HG03135 (cell line): ENCODE data around the gene C19orf85.
"Not testable (repeated sequence)": the region's sequence is repeated elsewhere in the genome, so short reads cannot be mapped to it uniquely, and the experiment has no call there.

Experiments used
- ATAC-seq: cut with Tn5 transposase; IDR thresholded peaks from one replicate; pipeline ENCODE4 v1.9.1; 2021; ENCODE audit warnings: mild to moderate bottlenecking, moderate library complexity; ENCODE audit not compliant: unreplicated experiment

The C19orf85 gene

GRCh38 chr19:55464662-55465054 lies at the start of gene C19orf85:
Gene C19orf85, minus strand, starts transcription at chr19:55464751. Its CDS starts 197 bp downstream, at chr19:55464554.
- ATAC-seq, result no peak

- no peak for ATAC-seq
These were observed 43.6 kb upstream of the C19orf85 start for GRCh38 chr19:55508120-55508519.

- no peak for ATAC-seq
These were observed 40.4 kb upstream of the C19orf85 start for GRCh38 chr19:55504981-55505380.

- no peak for ATAC-seq
These were observed 39.7 kb upstream of the C19orf85 start for GRCh38 chr19:55504252-55504603.

- peak; percentile 90 for ATAC-seq
These were observed 39.1 kb upstream of the C19orf85 start for GRCh38 chr19:55503502-55504251.

DNA sequence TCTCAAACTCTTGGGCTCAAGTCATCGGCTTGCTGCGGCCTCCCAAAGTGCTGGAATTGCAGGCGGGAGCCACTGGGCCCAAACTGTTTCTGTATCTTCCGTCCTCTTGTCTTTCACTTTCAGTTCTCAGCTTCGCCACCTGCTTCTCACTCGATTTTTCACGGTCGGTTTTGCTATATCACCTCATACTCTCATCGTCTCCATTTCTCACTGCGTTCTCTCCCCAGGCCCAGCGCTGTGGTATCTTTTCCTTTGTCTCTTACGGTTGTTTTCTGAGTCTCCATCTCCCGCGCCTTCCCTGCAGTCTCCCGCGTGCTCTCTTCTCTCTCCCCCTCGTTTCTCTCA lies 38.6 kb upstream of the C19orf85 start:
- no peak for ATAC-seq

GRCh38 chr19:55502197-55502952 lies 37.8 kb upstream of the C19orf85 start:
- ATAC-seq, result no peak

- no peak for ATAC-seq
These were observed 35.9 kb upstream of the C19orf85 start for GRCh38 chr19:55500368-55500952.

GRCh38 chr19:55498246-55498840 lies 33.8 kb upstream of the C19orf85 start:
- ATAC-seq, result no peak

DNA sequence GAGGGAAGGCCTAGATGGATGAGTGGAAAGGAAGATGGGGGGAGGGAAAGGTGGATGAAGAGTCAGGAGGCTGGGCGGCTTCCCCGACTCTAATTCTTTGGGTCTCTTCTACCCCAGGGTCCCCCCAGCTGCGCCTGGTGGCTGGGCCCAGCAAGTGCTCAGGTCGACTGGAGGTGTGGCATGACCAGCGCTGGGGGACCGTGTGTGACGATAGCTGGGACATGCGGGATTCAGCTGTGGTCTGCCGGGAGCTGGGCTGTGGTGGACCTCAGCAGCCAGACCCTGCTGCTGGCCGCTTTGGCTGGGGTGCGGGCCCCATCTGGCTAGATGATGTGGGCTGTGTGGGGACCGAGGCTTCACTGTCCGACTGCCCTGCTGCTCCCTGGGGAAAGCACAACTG lies 33.2 kb upstream of the C19orf85 start:
- no peak for ATAC-seq

- not testable (repeated sequence) for ATAC-seq
These were observed 32.3 kb upstream of the C19orf85 start for GRCh38 chr19:55496820-55497219.

DNA sequence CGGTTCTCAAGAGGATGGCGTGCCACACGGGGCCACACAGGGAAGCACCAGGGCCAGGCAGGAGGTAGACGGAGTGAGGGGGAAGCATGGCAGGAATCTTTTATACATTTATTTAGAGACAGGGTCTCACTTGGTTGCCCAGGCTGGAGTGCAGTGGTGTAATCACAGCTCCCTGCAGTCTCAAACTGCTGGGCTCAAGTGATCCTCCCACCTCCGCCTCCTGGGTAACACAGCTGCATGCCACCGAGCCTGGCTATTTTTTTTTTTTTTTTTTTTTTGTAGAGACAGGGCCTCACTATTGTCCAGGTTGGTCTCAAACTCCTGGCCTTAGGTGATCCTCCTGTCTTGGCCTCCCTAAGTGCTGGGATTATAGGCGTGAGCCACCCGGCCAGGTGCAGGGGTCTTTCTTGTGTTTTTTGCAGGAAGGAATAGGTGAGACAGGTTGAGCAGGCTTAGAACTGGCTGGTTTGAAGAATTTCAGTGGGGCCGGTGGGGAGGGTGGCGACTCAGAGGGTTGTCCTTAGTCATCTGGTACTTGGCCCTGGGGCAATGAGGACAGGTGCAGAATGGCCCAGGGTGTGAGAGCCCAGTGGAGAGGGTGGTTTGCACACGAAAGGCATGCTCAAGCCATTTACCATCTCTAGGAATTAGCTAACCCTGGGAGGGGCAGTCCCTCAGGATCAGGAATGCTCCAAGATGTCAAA lies 31.2 kb upstream of the C19orf85 start:
- no peak for ATAC-seq

DNA sequence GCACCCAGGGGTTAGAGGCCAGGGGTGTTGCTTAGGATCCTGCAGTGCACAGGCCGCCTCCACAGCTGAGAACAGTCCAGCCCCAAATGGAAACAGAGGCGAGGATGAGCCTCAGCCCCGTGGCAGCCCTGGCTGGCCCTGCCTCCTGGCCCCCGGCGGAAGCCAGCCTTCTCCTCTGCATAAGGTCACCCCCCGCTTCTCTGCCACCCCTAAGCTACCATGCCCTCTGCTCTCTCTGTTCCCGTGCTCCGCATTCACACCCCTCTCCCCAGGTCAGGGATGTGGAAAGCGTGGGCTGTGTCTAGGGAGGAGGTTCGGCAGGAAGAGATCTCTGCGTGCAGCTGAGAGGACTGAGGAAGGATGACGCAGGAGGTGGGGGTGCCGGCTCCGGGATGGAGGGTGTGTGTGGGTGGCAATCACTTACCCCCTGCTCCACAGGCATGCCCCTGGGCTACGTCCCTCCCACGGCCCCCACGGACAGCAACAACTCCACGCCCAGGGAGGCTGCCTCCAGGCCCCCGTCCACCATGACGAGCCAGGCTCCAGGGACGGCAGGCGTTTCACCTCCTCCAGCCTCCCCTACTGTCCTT lies 29.7 kb upstream of the C19orf85 start:
- ATAC-seq, result no peak

DNA sequence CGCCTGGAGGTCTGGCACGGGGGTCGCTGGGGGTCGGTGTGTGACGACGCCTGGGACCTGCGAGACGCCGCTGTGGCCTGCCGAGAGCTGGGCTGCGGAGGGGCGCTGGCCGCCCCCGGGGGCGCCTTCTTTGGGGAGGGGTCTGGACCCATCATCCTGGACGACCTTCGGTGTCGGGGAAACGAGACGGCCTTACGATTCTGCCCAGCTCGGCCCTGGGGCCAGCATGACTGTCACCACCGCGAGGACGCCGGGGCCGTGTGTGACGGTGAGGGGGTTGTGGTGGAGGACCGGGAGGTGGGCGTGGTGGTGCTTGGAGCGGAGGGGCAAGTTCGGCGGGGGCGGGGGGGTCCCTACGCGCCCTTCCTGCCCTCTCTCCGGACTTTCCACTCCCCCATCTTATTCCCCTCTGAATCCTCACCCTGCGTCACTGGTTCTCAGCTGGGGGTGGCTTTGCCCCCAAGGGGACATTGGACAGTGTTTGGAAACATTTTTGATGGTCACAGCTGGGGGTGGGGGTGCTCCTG lies 29.2 kb upstream of the C19orf85 start:
- no peak for ATAC-seq

DNA sequence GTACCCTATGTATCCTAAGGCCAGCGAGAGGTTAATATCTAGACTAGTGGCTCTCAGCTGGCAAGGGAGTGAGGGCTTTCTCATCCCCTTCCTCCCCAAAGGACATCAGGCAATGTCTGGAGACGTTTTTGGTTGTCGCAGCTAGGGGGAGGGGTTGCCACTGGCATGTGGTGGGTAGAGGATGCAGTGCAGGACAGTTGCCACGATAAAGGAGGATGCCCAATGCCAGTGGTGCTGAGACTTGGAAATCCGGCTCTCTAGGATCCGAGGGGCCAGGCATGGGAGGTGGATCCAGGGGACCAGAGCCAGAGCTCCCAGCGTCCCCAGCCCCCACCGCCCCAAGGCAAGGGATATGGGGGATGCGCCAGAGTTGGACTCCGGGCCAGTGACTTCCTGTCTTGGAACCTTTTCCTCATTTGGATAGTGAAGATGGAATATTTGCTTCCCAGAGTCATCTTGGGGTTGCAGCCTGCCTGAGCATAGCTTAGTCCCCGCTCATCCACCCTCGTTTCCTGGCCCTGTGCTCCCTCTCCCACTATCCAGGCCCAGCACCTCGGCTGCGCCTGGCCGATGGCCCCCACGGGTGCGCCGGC lies 28.6 kb upstream of the C19orf85 start:
- no peak for ATAC-seq

- ATAC-seq, result no peak
These were observed 27.9 kb upstream of the C19orf85 start for GRCh38 chr19:55492362-55492944.

- ATAC-seq, result no peak
These were observed 27.2 kb upstream of the C19orf85 start for GRCh38 chr19:55491546-55492360.

DNA sequence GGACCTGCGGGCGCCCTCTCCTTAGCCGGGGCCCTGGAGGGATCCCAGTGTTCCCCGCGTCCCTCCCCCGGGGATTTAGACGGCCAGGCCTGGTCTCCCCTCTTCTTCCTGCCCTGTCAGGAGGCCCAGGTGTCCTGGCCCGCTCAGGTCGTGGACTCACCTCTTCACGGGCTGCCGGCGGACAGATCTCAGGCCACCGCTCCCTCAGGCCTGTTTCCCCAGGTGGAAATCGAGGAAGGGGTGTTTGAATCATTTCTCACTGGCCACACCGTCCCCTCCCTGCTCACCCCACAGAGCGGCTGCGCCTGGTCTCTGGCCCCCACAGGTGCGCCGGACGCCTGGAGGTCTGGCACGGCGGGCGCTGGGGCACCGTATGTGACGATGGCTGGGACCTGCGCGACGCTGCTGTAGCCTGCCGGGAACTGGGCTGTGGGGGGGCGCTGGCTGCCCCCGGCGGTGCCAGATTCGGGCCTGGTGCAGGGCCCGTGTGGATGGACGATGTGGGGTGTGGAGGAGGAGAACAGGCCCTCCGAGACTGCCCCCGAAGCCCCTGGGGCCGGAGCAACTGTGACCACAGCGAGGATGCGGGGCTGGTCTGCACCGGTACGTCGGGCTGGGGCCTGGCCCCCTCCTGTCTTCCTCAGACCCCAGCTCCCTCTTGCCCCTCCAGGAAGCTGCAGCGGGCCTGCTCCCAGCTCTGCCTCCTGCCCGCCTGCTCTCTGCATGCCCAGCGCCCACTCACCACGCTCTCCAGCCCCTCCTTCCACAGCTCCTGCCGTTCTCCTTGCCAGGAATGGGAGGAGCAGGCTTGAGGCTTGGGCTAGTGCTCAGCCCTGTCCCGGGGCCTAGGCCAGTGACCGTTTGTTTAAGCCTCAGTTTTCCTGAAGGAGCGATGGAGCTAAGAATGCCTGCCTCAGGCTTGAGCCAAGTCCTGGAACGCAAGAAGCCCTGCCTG lies 26.2 kb upstream of the C19orf85 start:
- ATAC-seq, result no peak
